ENCODE measurements around the gene CD7.

DNA sequence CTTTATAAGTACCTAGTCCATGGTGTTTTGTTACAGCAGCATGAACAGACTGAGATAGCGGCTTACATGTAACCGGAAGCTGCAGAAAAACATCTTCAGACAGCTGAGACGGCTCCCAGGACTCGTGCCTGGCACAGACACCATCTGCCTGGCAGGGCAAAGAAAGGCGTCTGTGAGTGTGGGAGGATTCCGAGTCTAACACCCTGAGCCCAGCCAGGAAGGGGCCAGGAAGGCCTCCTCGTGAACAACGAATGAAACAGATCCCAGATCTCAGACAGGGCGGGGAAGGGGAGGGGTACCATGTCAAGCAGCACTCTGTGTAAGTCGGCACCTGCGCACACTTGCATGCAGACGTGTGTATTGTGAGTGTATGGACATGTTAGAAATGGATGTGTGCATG lies 39.6 kb downstream of the CD7 start:
- TF ChIP-seq SMC3 (IDR thresholded peaks at IDR 0.05; ENCODE audit: low read depth, low read length) (no peak), TAF1 (IDR thresholded peaks at IDR 0.05; ENCODE audit: borderline replicate concordance, low read depth, low read length) (no peak), NFIC (IDR thresholded peaks at IDR 0.05; ENCODE audit: borderline replicate concordance) (no peak), GABPA (IDR thresholded peaks at IDR 0.05; ENCODE audit: low read depth) (no peak), POLR2AphosphoS5 (IDR thresholded peaks at IDR 0.05; ENCODE audit: low read depth, low read length) (no peak), RAD21 (IDR thresholded peaks at IDR 0.05; ENCODE audit: low read length) (no peak)
- TF ChIP-seq, protein P1, sequence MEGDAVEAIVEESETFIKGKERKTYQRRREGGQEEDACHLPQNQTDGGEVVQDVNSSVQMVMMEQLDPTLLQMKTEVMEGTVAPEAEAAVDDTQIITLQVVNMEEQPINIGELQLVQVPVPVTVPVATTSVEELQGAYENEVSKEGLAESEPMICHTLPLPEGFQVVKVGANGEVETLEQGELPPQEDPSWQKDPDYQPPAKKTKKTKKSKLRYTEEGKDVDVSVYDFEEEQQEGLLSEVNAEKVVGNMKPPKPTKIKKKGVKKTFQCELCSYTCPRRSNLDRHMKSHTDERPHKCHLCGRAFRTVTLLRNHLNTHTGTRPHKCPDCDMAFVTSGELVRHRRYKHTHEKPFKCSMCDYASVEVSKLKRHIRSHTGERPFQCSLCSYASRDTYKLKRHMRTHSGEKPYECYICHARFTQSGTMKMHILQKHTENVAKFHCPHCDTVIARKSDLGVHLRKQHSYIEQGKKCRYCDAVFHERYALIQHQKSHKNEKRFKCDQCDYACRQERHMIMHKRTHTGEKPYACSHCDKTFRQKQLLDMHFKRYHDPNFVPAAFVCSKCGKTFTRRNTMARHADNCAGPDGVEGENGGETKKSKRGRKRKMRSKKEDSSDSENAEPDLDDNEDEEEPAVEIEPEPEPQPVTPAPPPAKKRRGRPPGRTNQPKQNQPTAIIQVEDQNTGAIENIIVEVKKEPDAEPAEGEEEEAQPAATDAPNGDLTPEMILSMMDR (IDR thresholded peaks at IDR 0.05): no peak
- TF ChIP-seq, protein P2, sequence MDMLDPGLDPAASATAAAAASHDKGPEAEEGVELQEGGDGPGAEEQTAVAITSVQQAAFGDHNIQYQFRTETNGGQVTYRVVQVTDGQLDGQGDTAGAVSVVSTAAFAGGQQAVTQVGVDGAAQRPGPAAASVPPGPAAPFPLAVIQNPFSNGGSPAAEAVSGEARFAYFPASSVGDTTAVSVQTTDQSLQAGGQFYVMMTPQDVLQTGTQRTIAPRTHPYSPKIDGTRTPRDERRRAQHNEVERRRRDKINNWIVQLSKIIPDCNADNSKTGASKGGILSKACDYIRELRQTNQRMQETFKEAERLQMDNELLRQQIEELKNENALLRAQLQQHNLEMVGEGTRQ (IDR thresholded peaks at IDR 0.05; ENCODE audit: borderline replicate concordance, low read depth, low read length): no peak

Data from SK-N-SH (cell line).